GM23338 (cell line): Measurements from ENCODE around the gene NEDD4. TPM values are rescaled to one million over a fixed set of nuclear protein-coding genes. Genes with fewer than 3 reads are reported as not detected.

Source experiments
- ATAC-seq: fragments of 200-7000 bp; cut with Tn5 transposase; 3 replicates; pipeline ENCODE4 v1.9.1; 2020
- DNase-seq: peaks from one replicate; pipeline ENCODE4 v3.0.0-alpha.2; 2015; ENCODE audit warnings: low spot score
- H2AFZ ChIP-seq: fragments of 200-600 bp; sonication (generic); 2 replicates; pipeline ENCODE4 v1.8.0; 2016; ENCODE audit warnings: antibody characterized with exemption, mild to moderate bottlenecking, moderate library complexity
- H3F3A ChIP-seq: fragments of 200-600 bp; sonication (generic); replicated peaks from 2 replicates; pipeline ENCODE4 v1.8.0; 2017; ENCODE audit warnings: antibody characterized with exemption, mixed run types, low read depth
- H3K27ac ChIP-seq: fragments of 200-600 bp; sonication (generic); 2 replicates; pipeline ENCODE4 v1.6.1; 2016; ENCODE audit warnings: low read depth
- H3K27me3 ChIP-seq: fragments of 200-600 bp; sonication (generic); 2 replicates; pipeline ENCODE4 v1.8.0; 2016; ENCODE audit warnings: mild to moderate bottlenecking, mixed run types, moderate library complexity; ENCODE audit not compliant: insufficient read depth
- H3K36me3 ChIP-seq: fragments of 200-600 bp; sonication (generic); 2 replicates; pipeline ENCODE4 v1.8.0; 2016; ENCODE audit warnings: mild to moderate bottlenecking; ENCODE audit not compliant: insufficient read depth
- H3K4me1 ChIP-seq: fragments of 200-600 bp; sonication (generic); 2 replicates; pipeline ENCODE4 v1.8.0; 2016; ENCODE audit warnings: mild to moderate bottlenecking, moderate library complexity; ENCODE audit not compliant: insufficient read depth
- H3K4me2 ChIP-seq: fragments of 200-600 bp; sonication (generic); 2 replicates; pipeline ENCODE4 v1.7.1; 2017; ENCODE audit warnings: mixed run types
- H3K4me3 ChIP-seq: fragments of 200-600 bp; sonication (generic); 2 replicates; pipeline ENCODE4 v1.6.1; 2016; ENCODE audit warnings: mixed run types
- H3K79me2 ChIP-seq: fragments of 200-600 bp; sonication (generic); replicated peaks from 2 replicates; pipeline ENCODE4 v1.8.0; 2017; ENCODE audit warnings: mild to moderate bottlenecking; ENCODE audit not compliant: insufficient read depth
- H3K9me2 ChIP-seq: fragments of 200-600 bp; sonication (generic); 2 replicates; pipeline ENCODE4 v1.8.0; 2017; ENCODE audit not compliant: insufficient read depth
- H4K20me1 ChIP-seq: fragments of 200-600 bp; sonication (generic); replicated peaks from 2 replicates; pipeline ENCODE4 v1.8.0; 2017; ENCODE audit warnings: mild to moderate bottlenecking; ENCODE audit not compliant: insufficient read depth
- H3K27ac Mint-ChIP-seq: 2 replicates; pipeline ENCODE4 v1.8.0; 2020; ENCODE audit warnings: inconsistent platforms, mild to moderate bottlenecking, moderate library complexity, mixed read lengths
- H3K27me3 Mint-ChIP-seq: 3 replicates; pipeline ENCODE4 v1.8.0; 2022; ENCODE audit warnings: low read depth, mild to moderate bottlenecking, moderate library complexity, mixed read lengths, inconsistent platforms; ENCODE audit not compliant: insufficient read depth, poor library complexity
- H3K36me3 Mint-ChIP-seq: 3 replicates; pipeline ENCODE4 v1.8.0; 2021; ENCODE audit warnings: low read depth, mild to moderate bottlenecking, inconsistent platforms, moderate library complexity, mixed read lengths
- H3K4me1 Mint-ChIP-seq: 3 replicates; pipeline ENCODE4 v1.8.0; 2020; ENCODE audit warnings: mild to moderate bottlenecking, inconsistent platforms, mixed read lengths
- H3K4me3 Mint-ChIP-seq: 3 replicates; pipeline ENCODE4 v1.8.0; 2021; ENCODE audit warnings: moderate library complexity, mild to moderate bottlenecking, inconsistent platforms, mixed read lengths
- H3K9me3 Mint-ChIP-seq: 3 replicates; pipeline ENCODE4 v1.8.0; 2020; ENCODE audit warnings: moderate library complexity, mild to moderate bottlenecking, inconsistent platforms, mixed read lengths
- CREB1 ChIP-seq: fragments of 250-450 bp; sonication (Bioruptor Pico); IDR thresholded peaks from 2 replicates; pipeline ENCODE4 v1.5.0; 2020; ENCODE audit warnings: low read depth, mild to moderate bottlenecking, moderate library complexity
- CTCF ChIP-seq, 2 experiments: fragments of 200-600 bp in 1 of 2; sonication (generic) in 1 of 2; conservative IDR thresholded peaks; 2 replicates each; pipeline versions ENCODE4 v1.5.1 to v1.6.1; 2016 to 2017; ENCODE audit warnings: antibody characterized with exemption in 2 of 2, low read depth in 2 of 2, mild to moderate bottlenecking in 2 of 2, moderate library complexity in 1 of 2
- ETS1 ChIP-seq: IDR thresholded peaks from 2 replicates; pipeline ENCODE4 v1.6.1; 2016; ENCODE audit warnings: antibody characterized with exemption
- EZH2 ChIP-seq: fragments of 200-600 bp; sonication (generic); IDR thresholded peaks from one replicate; pipeline ENCODE4 v1.8.0; 2017; ENCODE audit warnings: antibody characterized with exemption, mild to moderate bottlenecking, low read depth; ENCODE audit not compliant: unreplicated experiment
- EZH2phosphoT487 ChIP-seq: fragments of 200-600 bp; sonication (generic); IDR thresholded peaks from one replicate; pipeline ENCODE4 v1.8.1; 2018; ENCODE audit warnings: antibody characterized with exemption; ENCODE audit not compliant: unreplicated experiment
- JUNB ChIP-seq: IDR thresholded peaks from one replicate; pipeline ENCODE4 v1.6.1; 2016; ENCODE audit warnings: antibody characterized with exemption; ENCODE audit not compliant: unreplicated experiment
- NANOG ChIP-seq: IDR thresholded peaks from 2 replicates; pipeline ENCODE4 v1.6.1; 2016; ENCODE audit warnings: antibody characterized with exemption, borderline replicate concordance
- POLR2AphosphoS5 ChIP-seq: IDR thresholded peaks from 2 replicates; pipeline ENCODE4 v1.6.1; 2016; ENCODE audit warnings: antibody characterized with exemption, low read depth
- REST ChIP-seq: IDR thresholded peaks from one replicate; pipeline ENCODE4 v1.6.1; 2018; ENCODE audit warnings: antibody characterized with exemption; ENCODE audit not compliant: unreplicated experiment
- STAT1 ChIP-seq: IDR thresholded peaks from one replicate; pipeline ENCODE4 v1.6.1; 2016; ENCODE audit warnings: antibody characterized with exemption; ENCODE audit not compliant: unreplicated experiment
- ZNF114 ChIP-seq: fragments of 250-450 bp; sonication (Bioruptor Pico); IDR thresholded peaks from 2 replicates; pipeline ENCODE4 v1.5.0; 2020; ENCODE audit warnings: mild to moderate bottlenecking, moderate library complexity
- ZNF331 ChIP-seq: fragments of 250-450 bp; sonication (Bioruptor Pico); IDR thresholded peaks from 2 replicates; pipeline ENCODE4 v1.5.0; 2020; ENCODE audit warnings: low read depth, mild to moderate bottlenecking, moderate library complexity
- ZNF462 ChIP-seq: fragments of 250-450 bp; sonication (Bioruptor Pico); IDR thresholded peaks from 2 replicates; pipeline ENCODE4 v1.5.0; 2020; ENCODE audit warnings: mild to moderate bottlenecking, moderate library complexity
- polyA plus RNA-seq: library from polyadenylated mRNA; unstranded; fragments of >200 nt; fragmentation: Nextera tagmentation; extraction: Ambion mirVana; gene quantifications from 2 replicates; pipeline ENCODE4 v1.2.1, GENCODE V29; 2016
- total RNA-seq: library from RNA; depleted of rRNA; stranded (reverse); fragments of >200 nt; shearing (Covaris generic); gene quantifications from 2 replicates; pipeline ENCODE4 v1.2.3, GENCODE V29; 2014

The NEDD4 gene
- total and polyA plus RNA-seq, 2 experiments from 2014 or later = 2.1 to 7.2 TPM

- no peak overlapping the region for H3K27ac Mint-ChIP-seq
Measured at GRCh38 chr15:55868707-55869106, 124.7 kb downstream of the NEDD4 start.

More at GRCh38 chr15:55868707-55869106, 124.7 kb downstream of the NEDD4 start:
- Histone ChIP-seq H2AFZ (no peak overlapping the region), H3K4me2 (no peak overlapping the region), H3K4me3 (no peak overlapping the region), H3K36me3 (no peaks in the 10 kb centered on the region), H3K27me3 (no peaks in the 10 kb centered on the region), H4K20me1 (no peaks in the 10 kb centered on the region), H3F3A (no peaks in the 10 kb centered on the region), H3K4me1 (no peaks in the 10 kb centered on the region), H3K9me2 (no peaks in the 10 kb centered on the region), H3K27ac (no peak overlapping the region), H3K79me2 (no peaks in the 10 kb centered on the region)
- ATAC-seq (no peak), DNase-seq (no peak)
- H3K27me3 Mint-ChIP-seq = no peaks in the 10 kb centered on the region
- TF ChIP-seq STAT1 = no peak
- TF ChIP-seq ZNF331 (CRISPR knock-in tag) = no peak
- TF ChIP-seq ETS1 = no peak
- TF ChIP-seq POLR2AphosphoS5 = no peak
- TF ChIP-seq JUNB = no peak
- no peak for TF ChIP-seq EZH2phosphoT487
- no peak for TF ChIP-seq REST
- TF ChIP-seq CTCF (conservative IDR thresholded peaks at IDR 0.05; ENCODE audit: low read depth in 2 of 2) = no peak
- TF ChIP-seq ZNF114 (CRISPR knock-in tag) = no peak
- TF ChIP-seq ZNF462 (CRISPR knock-in tag) = no peak
- TF ChIP-seq NANOG = no peak
- no peak for TF ChIP-seq EZH2
- no peak for TF ChIP-seq CREB1 (CRISPR knock-in tag)
- no peak overlapping the region for H3K4me3 Mint-ChIP-seq
- H3K4me1 Mint-ChIP-seq = no peaks in the 10 kb centered on the region
- no peaks in the 10 kb centered on the region for H3K36me3 Mint-ChIP-seq
- H3K9me3 Mint-ChIP-seq = no peaks in the 10 kb centered on the region
